Astrocyte (in vitro differentiated cells and primary cell): ENCODE results near the gene BMP7. TPM values are rescaled to one million over a fixed set of nuclear protein-coding genes. Genes with fewer than 3 reads are reported as not detected.

Experiments used
- DNase-seq: peaks from one replicate; pipeline ENCODE4 v3.0.0-alpha.2; 2010; ENCODE audit warnings: low read depth
- FAIRE-seq: peaks from 2 replicates; lab custom pipeline; 2011; peaks lifted over from hg19 to GRCh38; lab: Jason Lieb, UNC
- H2AFZ ChIP-seq: 2 replicates; pipeline ENCODE4 v1.6.0; 2012; ENCODE audit warnings: low read depth, low read length, inconsistent platforms
- H3K27ac ChIP-seq: 2 replicates; pipeline ENCODE4 v1.5.1; 2011; ENCODE audit warnings: low read depth, low read length, inconsistent platforms
- H3K27me3 ChIP-seq: 2 replicates; pipeline ENCODE4 v1.6.0; 2011; ENCODE audit warnings: low read length, inconsistent platforms; ENCODE audit not compliant: insufficient read depth
- H3K36me3 ChIP-seq: 2 replicates; pipeline ENCODE4 v1.5.1; 2011; ENCODE audit warnings: low read length, inconsistent platforms; ENCODE audit not compliant: insufficient read depth
- H3K4me1 ChIP-seq: 2 replicates; pipeline ENCODE4 v1.5.1; 2011; ENCODE audit warnings: low read length, inconsistent platforms; ENCODE audit not compliant: insufficient read depth
- H3K4me2 ChIP-seq: 2 replicates; pipeline ENCODE4 v1.6.0; 2012; ENCODE audit warnings: low read length, inconsistent platforms
- H3K4me3 ChIP-seq: 2 replicates; pipeline ENCODE4 v1.5.1; 2011; ENCODE audit warnings: low read depth, mild to moderate bottlenecking, low read length, inconsistent platforms; ENCODE audit not compliant: insufficient read depth
- H3K79me2 ChIP-seq: 2 replicates; pipeline ENCODE4 v1.6.0; 2012; ENCODE audit warnings: mild to moderate bottlenecking, low read length, inconsistent platforms; ENCODE audit not compliant: insufficient read depth
- H3K9ac ChIP-seq: 2 replicates; pipeline ENCODE4 v1.6.0; 2012; ENCODE audit warnings: mild to moderate bottlenecking, low read length, inconsistent platforms
- H3K9me3 ChIP-seq: 2 replicates; pipeline ENCODE4 v1.5.1; 2012; ENCODE audit warnings: low read depth, mild to moderate bottlenecking, low read length, inconsistent platforms; ENCODE audit not compliant: insufficient read depth
- H4K20me1 ChIP-seq: 2 replicates; pipeline ENCODE4 v1.6.0; 2012; ENCODE audit warnings: low read length, inconsistent platforms; ENCODE audit not compliant: insufficient read depth
- H3K27ac Mint-ChIP-seq: one replicate; pipeline ENCODE4 v1.8.0; 2021; ENCODE audit warnings: mild to moderate bottlenecking, mixed read lengths; ENCODE audit not compliant: unreplicated experiment
- H3K27me3 Mint-ChIP-seq: one replicate; pipeline ENCODE4 v1.8.0; 2021; ENCODE audit warnings: low read depth, mixed read lengths; ENCODE audit not compliant: unreplicated experiment
- H3K36me3 Mint-ChIP-seq: one replicate; pipeline ENCODE4 v1.8.0; 2021; ENCODE audit warnings: low read depth, mixed read lengths; ENCODE audit not compliant: unreplicated experiment
- H3K4me1 Mint-ChIP-seq: one replicate; pipeline ENCODE4 v1.8.0; 2021; ENCODE audit warnings: low read depth, mixed read lengths; ENCODE audit not compliant: unreplicated experiment
- H3K4me3 Mint-ChIP-seq: one replicate; pipeline ENCODE4 v1.8.0; 2021; ENCODE audit warnings: mild to moderate bottlenecking, moderate library complexity, mixed read lengths; ENCODE audit not compliant: unreplicated experiment
- H3K9me3 Mint-ChIP-seq: one replicate; pipeline ENCODE4 v1.8.0; 2021; ENCODE audit warnings: mild to moderate bottlenecking, mixed read lengths; ENCODE audit not compliant: unreplicated experiment
- EZH2 ChIP-seq: IDR thresholded peaks from 2 replicates; pipeline ENCODE4 v1.6.1; 2012; ENCODE audit warnings: mild to moderate bottlenecking, low read length, inconsistent platforms; ENCODE audit not compliant: insufficient read depth
- total RNA-seq: library from RNA; stranded (reverse); gene quantifications from 2 replicates; pipeline ENCODE4 v1.2.1, GENCODE V29; 2021
- TF ChIP-seq, protein P1 (sequence below): IDR thresholded peaks from 2 replicates; pipeline ENCODE4 v1.5.1; 2011; ENCODE audit warnings: low read depth, mild to moderate bottlenecking, inconsistent platforms, low read length, moderate library complexity; ENCODE audit not compliant: insufficient read depth

Gene BMP7
- total RNA-seq, 1 donor from 2014 or later: 15.3 TPM

DNA sequence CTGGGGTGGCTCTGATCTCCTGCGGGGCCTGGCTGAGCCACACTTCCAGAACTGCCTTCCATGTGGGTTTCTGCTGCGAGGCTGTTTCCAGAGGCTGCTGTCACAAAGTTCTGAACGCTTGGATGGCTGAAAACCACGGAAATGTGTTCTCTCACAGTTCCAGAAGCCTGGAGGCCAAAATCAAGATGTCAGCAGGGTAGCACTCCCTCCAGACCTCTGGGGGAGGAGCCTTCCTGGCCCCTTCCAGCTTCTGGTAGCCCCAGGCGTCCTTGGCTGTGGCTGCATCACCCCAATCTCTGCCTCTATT lies 23.7 kb upstream of the BMP7 start:
- Histone ChIP-seq H3K4me2 (no peak overlapping the region), H3K9ac (no peak overlapping the region), H3K79me2 (no peaks in the 10 kb centered on the region), H3K27ac (no peak overlapping the region), H3K27me3 (peaks cover 46% of the 10 kb centered on the region), H3K4me1 (peaks cover 8% of the 10 kb centered on the region), H3K36me3 (no peaks in the 10 kb centered on the region), H3K9me3 (no peaks in the 10 kb centered on the region), H4K20me1 (no peaks in the 10 kb centered on the region), H2AFZ (no peak overlapping the region), H3K4me3 (no peak overlapping the region)
- Mint-ChIP-seq H3K4me3 (no peak overlapping the region), H3K36me3 (no peaks in the 10 kb centered on the region), H3K27me3 (peaks cover 15% of the 10 kb centered on the region), H3K27ac (no peak overlapping the region), H3K4me1 (peaks cover 26% of the 10 kb centered on the region), H3K9me3 (no peaks in the 10 kb centered on the region)
- FAIRE-seq (no peak), DNase-seq (no peak)
- TF ChIP-seq, protein P1, sequence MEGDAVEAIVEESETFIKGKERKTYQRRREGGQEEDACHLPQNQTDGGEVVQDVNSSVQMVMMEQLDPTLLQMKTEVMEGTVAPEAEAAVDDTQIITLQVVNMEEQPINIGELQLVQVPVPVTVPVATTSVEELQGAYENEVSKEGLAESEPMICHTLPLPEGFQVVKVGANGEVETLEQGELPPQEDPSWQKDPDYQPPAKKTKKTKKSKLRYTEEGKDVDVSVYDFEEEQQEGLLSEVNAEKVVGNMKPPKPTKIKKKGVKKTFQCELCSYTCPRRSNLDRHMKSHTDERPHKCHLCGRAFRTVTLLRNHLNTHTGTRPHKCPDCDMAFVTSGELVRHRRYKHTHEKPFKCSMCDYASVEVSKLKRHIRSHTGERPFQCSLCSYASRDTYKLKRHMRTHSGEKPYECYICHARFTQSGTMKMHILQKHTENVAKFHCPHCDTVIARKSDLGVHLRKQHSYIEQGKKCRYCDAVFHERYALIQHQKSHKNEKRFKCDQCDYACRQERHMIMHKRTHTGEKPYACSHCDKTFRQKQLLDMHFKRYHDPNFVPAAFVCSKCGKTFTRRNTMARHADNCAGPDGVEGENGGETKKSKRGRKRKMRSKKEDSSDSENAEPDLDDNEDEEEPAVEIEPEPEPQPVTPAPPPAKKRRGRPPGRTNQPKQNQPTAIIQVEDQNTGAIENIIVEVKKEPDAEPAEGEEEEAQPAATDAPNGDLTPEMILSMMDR: no peak
- TF ChIP-seq EZH2: no peak

DNA sequence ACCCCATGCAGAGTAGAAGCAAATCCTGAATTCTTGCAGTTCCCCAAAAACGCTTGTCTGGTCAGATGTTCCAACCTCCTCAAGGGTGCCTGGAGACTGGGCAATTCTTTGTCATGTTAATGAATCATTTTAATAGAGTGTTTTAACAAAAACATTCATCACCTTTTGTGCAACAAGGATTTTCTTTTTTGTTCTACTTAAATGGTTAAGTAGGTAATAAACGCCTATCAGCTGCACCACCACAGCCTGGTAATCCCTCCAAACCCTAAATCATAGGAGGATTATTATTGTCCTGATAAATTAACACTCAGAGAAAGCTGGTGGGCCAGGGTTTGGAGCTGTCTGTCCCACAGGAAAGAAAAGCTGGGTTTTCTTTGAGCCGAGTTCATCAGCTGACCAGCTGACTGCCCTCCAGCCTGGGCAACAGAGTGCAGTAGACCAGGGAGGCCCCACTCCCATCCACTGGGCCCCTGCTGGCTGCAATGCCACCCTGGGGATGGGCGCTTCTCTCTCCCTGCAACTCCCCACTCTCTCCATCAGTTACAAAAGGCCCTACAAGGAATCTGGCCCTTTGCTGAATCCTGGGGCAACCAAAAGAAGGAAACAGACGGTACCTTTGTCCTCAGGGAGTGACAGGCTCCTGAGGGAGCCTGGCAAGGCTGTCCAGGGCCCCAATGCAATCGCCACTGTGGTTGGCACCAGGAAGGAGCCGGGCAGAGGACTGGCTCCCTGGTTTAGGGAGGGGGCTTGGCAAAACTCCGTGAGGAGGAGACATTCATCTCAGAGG lies 23.1 kb upstream of the BMP7 start:
- Histone ChIP-seq H3K9me3 (no peaks in the 10 kb centered on the region), H2AFZ (no peak overlapping the region), H3K4me1 (peaks cover 8% of the 10 kb centered on the region), H3K27me3 (peaks cover 48% of the 10 kb centered on the region), H3K36me3 (no peaks in the 10 kb centered on the region), H4K20me1 (no peaks in the 10 kb centered on the region), H3K9ac (no peak overlapping the region), H3K4me3 (no peak overlapping the region), H3K27ac (no peak overlapping the region), H3K4me2 (no peak overlapping the region), H3K79me2 (no peaks in the 10 kb centered on the region)
- Mint-ChIP-seq H3K4me1 (peaks cover 23% of the 10 kb centered on the region), H3K27me3 (peaks cover 15% of the 10 kb centered on the region), H3K4me3 (no peak overlapping the region), H3K27ac (no peak overlapping the region), H3K36me3 (no peaks in the 10 kb centered on the region), H3K9me3 (no peaks in the 10 kb centered on the region)
- FAIRE-seq: peak; percentile 5
- no peak for DNase-seq
- no peak for TF ChIP-seq EZH2
- TF ChIP-seq, protein P1: no peak

DNA sequence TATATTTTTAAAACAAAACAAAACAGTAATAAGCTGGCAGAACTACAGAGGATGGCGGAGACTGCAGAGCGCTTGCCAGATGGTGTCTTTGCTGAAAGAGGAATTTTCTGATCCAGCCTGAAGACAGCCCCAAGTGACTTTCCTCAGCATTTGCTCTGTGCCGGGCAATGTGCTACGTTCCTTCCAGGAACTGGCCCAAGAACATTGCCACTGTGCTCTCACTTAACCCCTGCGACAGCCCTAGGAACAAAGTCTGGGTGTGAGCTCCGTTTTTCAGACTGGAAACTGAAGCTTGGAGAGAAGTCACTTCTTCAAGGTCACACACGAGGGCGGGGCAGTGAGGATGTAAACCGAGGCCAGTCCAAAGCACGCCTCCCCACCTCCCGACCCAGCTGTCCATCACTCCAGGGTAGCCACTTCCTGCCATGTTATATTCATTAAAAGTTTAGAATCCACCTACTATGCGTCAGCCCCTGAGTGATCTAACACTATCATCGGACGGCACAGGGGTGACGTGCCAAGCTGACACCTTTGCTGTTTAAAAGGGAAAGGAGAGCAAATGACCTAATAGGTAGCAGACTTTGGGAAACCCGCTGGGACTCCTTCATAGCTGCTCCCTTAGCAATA lies 22.3 kb upstream of the BMP7 start:
- H3K27ac ChIP-seq: no peak overlapping the region
- no peak overlapping the region for H3K9ac ChIP-seq
- H3K27me3 Mint-ChIP-seq: peaks cover 15% of the 10 kb centered on the region
- H3K9me3 ChIP-seq: no peaks in the 10 kb centered on the region
- H3K36me3 Mint-ChIP-seq: no peaks in the 10 kb centered on the region
- H2AFZ ChIP-seq: no peak overlapping the region
- H3K79me2 ChIP-seq: no peaks in the 10 kb centered on the region
- no peak overlapping the region for H3K4me3 Mint-ChIP-seq
- H3K36me3 ChIP-seq: no peaks in the 10 kb centered on the region
- H3K4me1 Mint-ChIP-seq: peaks cover 18% of the 10 kb centered on the region
- FAIRE-seq (no peak), DNase-seq (no peak)
- peaks cover 8% of the 10 kb centered on the region for H3K4me1 ChIP-seq
- no peak overlapping the region for H3K4me3 ChIP-seq
- TF ChIP-seq, protein P1: no peak
- TF ChIP-seq EZH2: no peak
- H4K20me1 ChIP-seq: no peaks in the 10 kb centered on the region
- H3K27ac Mint-ChIP-seq: no peak overlapping the region
- H3K27me3 ChIP-seq: peaks cover 54% of the 10 kb centered on the region
- H3K9me3 Mint-ChIP-seq: no peaks in the 10 kb centered on the region
- H3K4me2 ChIP-seq: peak overlapping the region; percentile 19
